Astrocyte of the cerebellum (primary cell): ENCODE data around the gene BPNT1.
"Not testable (repeated sequence)": the region's sequence is repeated elsewhere in the genome, so short reads cannot be mapped to it uniquely, and the experiment has no call there.

Experiments
- DNase-seq: peaks from one replicate; pipeline ENCODE4 v3.0.0-alpha.2; 2011; ENCODE audit warnings: low read depth
- H3K4me3 ChIP-seq: 2 replicates; pipeline ENCODE4 v1.5.1; 2011; ENCODE audit warnings: mild to moderate bottlenecking, low read depth, low read length, moderate library complexity
- CTCF ChIP-seq: IDR thresholded peaks from 2 replicates; pipeline ENCODE4 v1.5.1; 2012; ENCODE audit warnings: low read length, low read depth, moderate library complexity, mild to moderate bottlenecking; ENCODE audit errors: missing control alignments
- in situ Hi-C: cut with HindIII; loops from 2 replicates; pipeline ENCODE4 v1.10.0; 2017; ENCODE audit warnings: low sequenced_read_pairs

BPNT1 gene

GRCh38 chr1:220038640-220039039 lies 50.9 kb downstream of the BPNT1 start:
- in situ Hi-C loops: no loop called here
- H3K4me3 ChIP-seq: no peak overlapping the region
- no peak for DNase-seq
- no peak for TF ChIP-seq CTCF

GRCh38 chr1:220037810-220038209 lies 51.8 kb downstream of the BPNT1 start:
- H3K4me3 ChIP-seq, in situ Hi-C loops, DNase-seq: not testable (repeated sequence)

- in situ Hi-C loops: no loop called here
- TF ChIP-seq CTCF: no peak
- no peak for DNase-seq
- no peak overlapping the region for H3K4me3 ChIP-seq
These were observed 56.7 kb downstream of the BPNT1 start for GRCh38 chr1:220032911-220033310.

- DNase-seq: no peak
- H3K4me3 ChIP-seq: no peak overlapping the region
- in situ Hi-C loops: no loop called here
- no peak for TF ChIP-seq CTCF
These were observed 58.3 kb downstream of the BPNT1 start for GRCh38 chr1:220031287-220031686.

- no peak for DNase-seq
- in situ Hi-C loops: no loop called here
- TF ChIP-seq CTCF: no peak
- H3K4me3 ChIP-seq: no peak overlapping the region
These were observed 61.2 kb downstream of the BPNT1 start for GRCh38 chr1:220028346-220028895.

- in situ Hi-C loops: no loop called here
- no peak for DNase-seq
- no peak for TF ChIP-seq CTCF
- H3K4me3 ChIP-seq: no peak overlapping the region
These were observed 70.5 kb downstream of the BPNT1 start for GRCh38 chr1:220019071-220019470.

GRCh38 chr1:220013497-220013896 lies 76.1 kb downstream of the BPNT1 start:
- DNase-seq: no peak
- no peak for TF ChIP-seq CTCF

More at GRCh38 chr1:220013497-220013896, 76.1 kb downstream of the BPNT1 start:
- in situ Hi-C loops: no loop called here
- no peak overlapping the region for H3K4me3 ChIP-seq
